H1 (cell line): ENCODE data around the gene EXOSC7. TPM values are rescaled to one million over a fixed set of nuclear protein-coding genes. Genes with fewer than 3 reads are reported as not detected.

Experiments
- CTCF ChIA-PET: fragments of 300-600 bp; sonication (Branson Sonifier 250); formaldehyde crosslinking; loops from one replicate; lab custom pipeline; 2021; ENCODE audit not compliant: partially characterized antibody; lab: Charles Lee
- POLR2A ChIA-PET: fragments of 300-600 bp; sonication (Branson Sonifier 250); formaldehyde crosslinking; loops from one replicate; lab custom pipeline; 2021; ENCODE audit warnings: inconsistent platforms; ENCODE audit not compliant: partially characterized antibody; lab: Charles Lee
- DNase-seq, 2 experiments: peaks; one replicate each; pipeline versions ENCODE4 v3.0.0 to v3.0.0-alpha.2; 2010 to 2022; ENCODE audit warnings: low spot score in 2 of 2, low read depth in 1 of 2, mixed read lengths in 1 of 2
- FAIRE-seq: peaks from 2 replicates; lab custom pipeline; 2011; peaks lifted over from hg19 to GRCh38; lab: Jason Lieb, UNC
- H2AFZ ChIP-seq: 2 replicates; pipeline ENCODE4 v1.8.1; 2012; ENCODE audit warnings: low read length, inconsistent platforms
- H2AK5ac ChIP-seq: 2 replicates; pipeline ENCODE4 v1.6.1; 2013; ENCODE audit warnings: low read depth, low read length
- H2BK120ac ChIP-seq: replicated peaks from 2 replicates; pipeline ENCODE3; 2013; ENCODE audit warnings: low read depth, low read length, inconsistent platforms
- H2BK12ac ChIP-seq: 2 replicates; pipeline ENCODE4 v1.6.1; 2013; ENCODE audit warnings: low read depth, low read length
- H2BK15ac ChIP-seq: 2 replicates; pipeline ENCODE4 v1.6.1; 2013; ENCODE audit warnings: low read length
- H2BK20ac ChIP-seq: 2 replicates; pipeline ENCODE4 v1.6.1; 2013; ENCODE audit warnings: low read length
- H2BK5ac ChIP-seq: 2 replicates; pipeline ENCODE4 v1.6.1; 2013; ENCODE audit warnings: low read depth, low read length
- H3K14ac ChIP-seq: 2 replicates; pipeline ENCODE4 v1.6.1; 2013; ENCODE audit warnings: inconsistent platforms; ENCODE audit not compliant: insufficient read length
- H3K18ac ChIP-seq: 2 replicates; pipeline ENCODE4 v1.6.1; 2013; ENCODE audit warnings: low read length; ENCODE audit errors: extremely low read depth
- H3K23ac ChIP-seq: 2 replicates; pipeline ENCODE4 v1.6.1; 2013; ENCODE audit warnings: inconsistent platforms; ENCODE audit not compliant: insufficient read length
- H3K23me2 ChIP-seq: 2 replicates; pipeline ENCODE4 v1.6.1; 2013; ENCODE audit warnings: low read depth, low read length
- H3K27ac ChIP-seq: 2 replicates; pipeline ENCODE4 v1.6.1; 2011; ENCODE audit warnings: low read depth, low read length, inconsistent platforms
- H3K27me3 ChIP-seq, 4 experiments: replicated peaks in 1 of 4; 1 replicate in 1 of 4; 2 replicates in 3 of 4; pipeline versions ENCODE4 v1.6.1 to v1.8.1; 2011 to 2013; ENCODE audit warnings: low read length in 3 of 4, mild to moderate bottlenecking in 3 of 4, inconsistent platforms in 2 of 4, mixed read lengths in 2 of 4, moderate library complexity in 1 of 4; ENCODE audit not compliant: control insufficient read depth in 3 of 4, insufficient read depth in 3 of 4; ENCODE audit errors: extremely low read depth in 1 of 4
- H3K36me3 ChIP-seq, 4 experiments: 2 replicates each; pipeline versions ENCODE4 v1.6.1 to v1.8.1; 2011 to 2013; ENCODE audit warnings: mild to moderate bottlenecking in 4 of 4, low read length in 3 of 4, moderate library complexity in 2 of 4, control low read depth in 1 of 4, inconsistent platforms in 1 of 4; ENCODE audit not compliant: insufficient read depth in 4 of 4, control insufficient read depth in 2 of 4
- H3K4ac ChIP-seq: replicated peaks from 2 replicates; pipeline ENCODE3; 2013; ENCODE audit warnings: low read length, low read depth, mixed read lengths, inconsistent platforms; ENCODE audit not compliant: insufficient read length
- H3K4me1 ChIP-seq, 4 experiments: replicated peaks in 1 of 4; 1 replicate in 1 of 4; 2 replicates in 3 of 4; pipeline versions ENCODE4 v1.6.1 to v1.8.1; 2011 to 2013; ENCODE audit warnings: low read length in 3 of 4, inconsistent platforms in 2 of 4, mixed read lengths in 1 of 4; ENCODE audit not compliant: insufficient read depth in 4 of 4, control insufficient read depth in 3 of 4
- H3K4me2 ChIP-seq, 2 experiments: 2 replicates each; pipeline versions ENCODE4 v1.6.1 to v1.8.1; 2011 to 2013; ENCODE audit warnings: low read depth in 2 of 2, low read length in 2 of 2, control low read depth in 1 of 2, inconsistent platforms in 1 of 2, mild to moderate bottlenecking in 1 of 2; ENCODE audit not compliant: insufficient read depth in 1 of 2
- H3K4me3 ChIP-seq, 4 experiments: fragments of 200-600, 300-600 bp in 1 of 4; sonication (generic), shearing (Covaris generic), sonication (Bioruptor Twin) in 1 of 4; 2 replicates each; pipeline versions ENCODE4 v1.5.1 to v1.8.1; 2011 to 2016; ENCODE audit warnings: low read length in 4 of 4, low read depth in 3 of 4, control low read depth in 2 of 4, inconsistent platforms in 2 of 4, mild to moderate bottlenecking in 2 of 4, mixed read lengths in 1 of 4, moderate library complexity in 1 of 4; ENCODE audit not compliant: insufficient read depth in 2 of 4; ENCODE audit errors: extremely low read depth in 1 of 4
- H3K56ac ChIP-seq: replicated peaks from 2 replicates; pipeline ENCODE3; 2013; ENCODE audit warnings: low read depth, mild to moderate bottlenecking, mixed read lengths, low read length, inconsistent platforms; ENCODE audit not compliant: insufficient read length
- H3K79me1 ChIP-seq: 2 replicates; pipeline ENCODE4 v1.6.1; 2013; ENCODE audit warnings: low read depth, low read length, control low read depth
- H3K79me2 ChIP-seq, 2 experiments: 2 replicates each; pipeline versions ENCODE4 v1.6.1 to v1.8.1; 2012 to 2013; ENCODE audit warnings: low read length in 2 of 2, mild to moderate bottlenecking in 2 of 2, inconsistent platforms in 1 of 2; ENCODE audit not compliant: insufficient read depth in 2 of 2, control insufficient read depth in 1 of 2
- H3K9ac ChIP-seq, 4 experiments: replicated peaks in 1 of 4; 1 replicate in 1 of 4; 2 replicates in 3 of 4; pipeline versions ENCODE4 v1.6.1 to v1.8.1; 2011 to 2013; ENCODE audit warnings: low read depth in 3 of 4, low read length in 3 of 4, control low read depth in 2 of 4, mild to moderate bottlenecking in 2 of 4, moderate library complexity in 2 of 4, inconsistent platforms in 1 of 4; ENCODE audit errors: extremely low read depth in 1 of 4
- H3K9me3 ChIP-seq, 2 experiments: 2 replicates each; pipeline versions ENCODE4 v1.6.1 to v1.8.1; 2012 to 2013; ENCODE audit warnings: mild to moderate bottlenecking in 2 of 2, moderate library complexity in 2 of 2, control low read depth in 1 of 2, inconsistent platforms in 1 of 2, low read depth in 1 of 2, low read length in 1 of 2, mixed read lengths in 1 of 2; ENCODE audit not compliant: insufficient read depth in 2 of 2
- H4K20me1 ChIP-seq, 2 experiments: replicated peaks in 1 of 2; 2 replicates each; pipeline versions ENCODE3 to v1.8.1; 2011 to 2013; ENCODE audit warnings: inconsistent platforms in 2 of 2, low read length in 2 of 2, mild to moderate bottlenecking in 1 of 2; ENCODE audit not compliant: insufficient read depth in 2 of 2, control insufficient read depth in 1 of 2
- H4K5ac ChIP-seq: 2 replicates; pipeline ENCODE4 v1.6.1; 2013; ENCODE audit warnings: low read length, low read depth, mixed read lengths, inconsistent platforms; ENCODE audit not compliant: insufficient read length
- H4K8ac ChIP-seq: 2 replicates; pipeline ENCODE4 v1.8.0; 2013; ENCODE audit warnings: mild to moderate bottlenecking, moderate library complexity, low read length, inconsistent platforms; ENCODE audit not compliant: insufficient read depth; ENCODE audit errors: extremely low read depth
- H4K91ac ChIP-seq: replicated peaks from 2 replicates; pipeline ENCODE3; 2013; ENCODE audit warnings: low read length, mixed read lengths, inconsistent platforms; ENCODE audit not compliant: insufficient read length
- BCL11A ChIP-seq, 2 experiments: IDR thresholded peaks; one replicate each; pipeline ENCODE4 v1.6.1; 2011; ENCODE audit warnings: low read depth in 2 of 2, low read length in 2 of 2, mild to moderate bottlenecking in 2 of 2
- CBX8 ChIP-seq: fragments of 300-800, 300-1000 bp; sonication (generic); IDR thresholded peaks from 2 replicates; pipeline ENCODE4 v1.7.1; 2016; ENCODE audit warnings: low read depth, low read length, borderline replicate concordance
- CEBPB ChIP-seq: IDR thresholded peaks from 2 replicates; pipeline ENCODE4 v1.6.1; 2012; ENCODE audit warnings: low read depth, low read length
- CTCF ChIP-seq, 3 experiments: IDR thresholded peaks; 1 replicate in 2 of 3; 2 replicates in 1 of 3; pipeline versions ENCODE4 v1.5.1 to v1.6.1; 2011; ENCODE audit warnings: low read length in 3 of 3, mild to moderate bottlenecking in 3 of 3, inconsistent platforms in 2 of 3, low read depth in 1 of 3, moderate library complexity in 1 of 3; ENCODE audit not compliant: insufficient read depth in 1 of 3; ENCODE audit errors: control extremely low read depth in 1 of 3
- EP300 ChIP-seq, 2 experiments: IDR thresholded peaks; 1 replicate in 1 of 2; 2 replicates in 1 of 2; pipeline ENCODE4 v1.6.1; 2011 to 2012; ENCODE audit warnings: low read depth in 2 of 2, low read length in 2 of 2, mild to moderate bottlenecking in 2 of 2, borderline replicate concordance in 1 of 2, inconsistent platforms in 1 of 2, moderate library complexity in 1 of 2
- GABPA ChIP-seq: IDR thresholded peaks from 2 replicates; pipeline ENCODE4 v1.6.1; 2011; ENCODE audit warnings: mild to moderate bottlenecking, low read length, moderate library complexity, borderline replicate concordance; ENCODE audit not compliant: insufficient read depth
- KDM4A ChIP-seq: IDR thresholded peaks from one replicate; pipeline ENCODE4 v1.7.1; 2012; ENCODE audit warnings: low read depth, mild to moderate bottlenecking, moderate library complexity, low read length, inconsistent platforms; ENCODE audit not compliant: severe bottlenecking
- KDM5A ChIP-seq: fragments of 200-600 bp; IDR thresholded peaks from 2 replicates; pipeline ENCODE4 v1.7.1; 2012; ENCODE audit warnings: mild to moderate bottlenecking, low read length, inconsistent platforms, mixed read lengths
- RAD21 ChIP-seq, 2 experiments: IDR thresholded peaks in 1 of 2; conservative IDR thresholded peaks in 1 of 2; 2 replicates each; pipeline ENCODE4 v1.6.1; 2011; ENCODE audit warnings: low read depth in 2 of 2, low read length in 2 of 2, improper control_type of control experiment in 1 of 2, inconsistent platforms in 1 of 2, mild to moderate bottlenecking in 1 of 2, moderate library complexity in 1 of 2
- TBP ChIP-seq: IDR thresholded peaks from 2 replicates; pipeline ENCODE4 v1.6.1; 2011; ENCODE audit warnings: low read depth, low read length, improper control_type of control experiment
- YY1 ChIP-seq: IDR thresholded peaks from 2 replicates; pipeline ENCODE4 v1.6.1; 2011; ENCODE audit warnings: low read depth, mild to moderate bottlenecking, low read length
- WGBS, 2 experiments: shearing (Covaris generic) in 1 of 2; methylation state at CpG; one replicate each; pipeline versions ENCODE4 v1.1.6 to v1.1.7; 2013 to 2015; ENCODE audit warnings: low lambda C conversion rate in 2 of 2, mixed read lengths in 2 of 2, inconsistent platforms in 1 of 2, low coverage in 1 of 2, missing lambda C conversion rate in 1 of 2; ENCODE audit not compliant: insufficient replicate concordance in 2 of 2, insufficient coverage in 1 of 2, insufficient read length in 1 of 2; ENCODE audit errors: extremely low coverage in 1 of 2, missing lambda C conversion rate in 1 of 2; 5-methylcytosine and 5-hydroxymethylcytosine counted together
- polyA plus RNA-seq, 7 experiments: library from polyadenylated mRNA; depleted of rRNA in 3 of 7; stranded (reverse) in 5 of 7; unstranded in 2 of 7; fragments of >200 nt in 5 of 7; fragments of 200-250 nt in 2 of 7; gene quantifications; 1 replicate in 5 of 7; 2 replicates in 1 of 7; 4 replicates in 1 of 7; pipeline versions ENCODE4 v1.2.1 to v1.2.3, GENCODE V29; 2011 to 2013; ENCODE audit warnings: missing spikeins in 2 of 7, mixed read lengths in 2 of 7
- total RNA-seq: library from RNA; stranded (reverse); fragmentation: NEBNext Ultra II Directional; extraction: Animal tissue kit (Norgen Biotek cat#: 25700); gene quantifications from 2 replicates; pipeline ENCODE4 v1.2.1, GENCODE V29; 2021

The EXOSC7 gene
- total and polyA plus RNA-seq, 2 of the 8 experiments (the other 6 are each of a cell fraction or from before 2014, with no cell fraction given): 92.7 to 94.5 TPM

GRCh38 chr3:45057557-45057956 lies 81.5 kb downstream of the EXOSC7 start:
- Histone ChIP-seq H3K4ac (no peak overlapping the region), H3K27ac (no peak overlapping the region), H2BK12ac (no peak overlapping the region), H3K23ac (no peak overlapping the region), H2BK15ac (no peak overlapping the region), H3K18ac (no peak overlapping the region), H2AFZ (no peak overlapping the region), H2BK5ac (no peak overlapping the region), H3K9ac (no peak overlapping the region), H3K79me2 (no peaks in the 10 kb centered on the region), H3K27me3 (peaks cover 10 to 41% (median 39%) of the 10 kb centered on the region in 4 experiments), H3K9me3 (no peaks in the 10 kb centered on the region), H3K36me3 (no peaks in the 10 kb centered on the region), H4K8ac (no peak overlapping the region), H3K79me1 (no peaks in the 10 kb centered on the region), H4K20me1 (peaks cover 0 to 2% of the 10 kb centered on the region in 2 experiments), H3K23me2 (no peaks in the 10 kb centered on the region), H3K56ac (no peak overlapping the region), H4K91ac (no peak overlapping the region), H4K5ac (no peak overlapping the region), H2BK120ac (no peak overlapping the region), H3K14ac (no peak overlapping the region), H2BK20ac (no peak overlapping the region), H3K4me1 (peaks cover 2 to 10% (median 3%) of the 10 kb centered on the region in 4 experiments; a peak in 5 of 7 replicates), H3K4me3 (no peak overlapping the region), H3K4me2 (no peak overlapping the region), H2AK5ac (no peak overlapping the region)
- CTCF ChIA-PET: interaction anchor here (0.6 to 14.6 kb wide), 9 partner anchors 9 to 599 kb away, joined by 3 to 263 read pairs (median 4); no protein-coding TSS in a partner anchor
- FAIRE-seq: no peak
- POLR2A ChIA-PET: no interaction called here
- no peak for DNase-seq
- WGBS, 2 experiments: 80% methylated on average over 3 of the region's 3 CpGs; no CpG with 5 or more reads in 1 of the 2 experiments
- no peak for TF ChIP-seq CEBPB
- TF ChIP-seq CTCF (IDR thresholded peaks at IDR 0.05; ENCODE audit: control extremely low read depth in 1 of 3, insufficient read depth in 1 of 3, low read depth in 1 of 3, low read length in 3 of 3): no peak
- no peak for TF ChIP-seq CBX8
- no peak for TF ChIP-seq KDM4A
- TF ChIP-seq RAD21 (IDR thresholded peaks at IDR 0.05 in 1 of 2, conservative IDR thresholded peaks at IDR 0.05 in 1 of 2; ENCODE audit: low read depth in 2 of 2, low read length in 2 of 2): no peak
- no peak for TF ChIP-seq KDM5A
- no peak for TF ChIP-seq YY1
- TF ChIP-seq TBP: no peak
- TF ChIP-seq EP300 (IDR thresholded peaks at IDR 0.05; ENCODE audit: borderline replicate concordance in 1 of 2, low read depth in 2 of 2, low read length in 2 of 2): no peak
- no peak for TF ChIP-seq BCL11A (IDR thresholded peaks at IDR 0.05; ENCODE audit: low read depth in 2 of 2, low read length in 2 of 2)
- no peak for TF ChIP-seq GABPA
